Fibroblast of the aortic adventitia (primary cell): Measurements from ENCODE around the gene ITSN2. TPM values are rescaled to one million over a fixed set of nuclear protein-coding genes. Genes with fewer than 3 reads are reported as not detected.

Experiments used
- DNase-seq: peaks from one replicate; pipeline ENCODE4 v3.0.0-alpha.2; 2010; ENCODE audit warnings: low read depth
- H3K4me3 ChIP-seq: 2 replicates; pipeline ENCODE4 v1.5.1; 2011; ENCODE audit warnings: low read depth, mild to moderate bottlenecking, control low read depth, low read length, moderate library complexity
- CTCF ChIP-seq: IDR thresholded peaks from 2 replicates; pipeline ENCODE4 v1.5.1; 2011; ENCODE audit warnings: mild to moderate bottlenecking, low read length, control low read depth, inconsistent platforms; ENCODE audit not compliant: insufficient read depth
- total RNA-seq: library from RNA; depleted of rRNA; stranded (reverse); fragments of >200 nt; gene quantifications from 2 replicates; pipeline ENCODE4 v1.2.3, GENCODE V29; 2012; ENCODE audit warnings: low replicate concordance

ITSN2 gene
- total RNA-seq, 1 donor: 32.4 TPM

GRCh38 chr2:24210723-24211122 is 149.6 kb downstream of the ITSN2 start:
- no peak overlapping the region for H3K4me3 ChIP-seq
- no peak for TF ChIP-seq CTCF
- no peak for DNase-seq

- no peak overlapping the region for H3K4me3 ChIP-seq
- no peak for TF ChIP-seq CTCF
- no peak for DNase-seq
Observed at GRCh38 chr2:24210106-24210455, 150.3 kb downstream of the ITSN2 start.

GRCh38 chr2:24209389-24210105 is 150.8 kb downstream of the ITSN2 start:
- DNase-seq: no peak
- no peak for TF ChIP-seq CTCF
- no peak overlapping the region for H3K4me3 ChIP-seq

- TF ChIP-seq CTCF: no peak
- no peak overlapping the region for H3K4me3 ChIP-seq
- DNase-seq: no peak
Observed at GRCh38 chr2:24208490-24208889, 151.8 kb downstream of the ITSN2 start.

GRCh38 chr2:24207359-24207758 is 153.0 kb downstream of the ITSN2 start:
- no peak for DNase-seq
- no peak overlapping the region for H3K4me3 ChIP-seq
- no peak for TF ChIP-seq CTCF

- TF ChIP-seq CTCF: no peak
- no peak for DNase-seq
- no peak overlapping the region for H3K4me3 ChIP-seq
Observed at GRCh38 chr2:24206714-24207113, 153.6 kb downstream of the ITSN2 start.

- TF ChIP-seq CTCF: no peak
- no peak for DNase-seq
Observed at GRCh38 chr2:24206242-24206641, 154.1 kb downstream of the ITSN2 start.

More at GRCh38 chr2:24206242-24206641, 154.1 kb downstream of the ITSN2 start:
- no peak overlapping the region for H3K4me3 ChIP-seq
